NCI-H1694 (cell line): ENCODE results near the gene SHLD1.

Source experiments
- DNase-seq: peaks from one replicate; lab custom pipeline; 2025; lab: John Stamatoyannopoulos, UW

The SHLD1 gene

GRCh38 chr20:5820738-5821137 is 70.5 kb downstream of the SHLD1 start:
- DNase-seq = no peak

- DNase-seq = no peak
Observed at GRCh38 chr20:5821627-5822215, 71.5 kb downstream of the SHLD1 start.

DNA sequence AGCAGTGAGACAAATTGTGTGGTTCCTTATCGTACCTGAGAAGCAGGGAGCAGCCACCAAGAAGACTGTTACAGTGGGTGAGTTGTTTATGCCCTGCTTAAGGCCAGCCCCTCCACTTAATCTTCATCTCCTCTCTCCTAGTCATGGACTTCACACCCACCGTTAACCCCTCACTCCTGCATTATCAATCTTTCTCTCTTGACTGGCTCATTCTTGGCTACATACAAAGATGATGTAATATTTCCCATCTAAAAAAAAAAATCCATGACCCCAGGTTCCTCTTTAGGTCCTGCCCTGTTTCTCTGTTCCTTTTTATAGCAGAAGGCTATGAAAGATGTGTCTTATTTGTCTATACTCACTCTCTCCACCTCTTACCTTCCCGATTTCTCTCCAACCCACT is 72.4 kb downstream of the SHLD1 start:
- DNase-seq = no peak

DNA sequence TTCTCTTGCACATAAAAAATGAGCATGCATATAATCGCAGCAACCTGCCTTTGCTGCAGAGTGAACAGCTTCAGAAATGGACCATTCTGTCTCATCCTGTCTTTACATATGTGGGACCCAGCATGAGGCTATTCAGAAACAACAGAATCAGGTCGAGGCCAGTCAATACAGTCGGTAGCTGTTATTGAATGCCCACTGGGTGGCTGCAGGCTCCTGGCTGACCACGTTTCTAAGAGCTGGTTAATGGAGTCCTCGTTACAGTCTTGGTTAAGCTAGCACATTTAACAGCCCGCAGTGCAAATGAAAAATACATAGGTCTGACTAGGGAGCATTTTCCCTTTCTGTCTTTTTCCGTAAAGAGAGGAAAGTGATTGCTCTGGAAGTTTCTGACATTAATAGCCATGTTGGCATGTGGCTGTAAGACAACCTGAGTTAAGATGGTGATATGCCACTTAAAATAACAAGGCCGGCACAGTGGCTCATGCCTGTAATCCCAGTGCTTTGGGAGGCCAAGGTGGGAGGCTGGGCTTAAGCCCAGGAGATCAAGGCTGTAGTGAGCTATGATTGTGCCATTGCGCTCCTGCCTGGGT is 75.0 kb downstream of the SHLD1 start:
- no peak for DNase-seq

GRCh38 chr20:5827098-5827853 is 77.1 kb downstream of the SHLD1 start:
- DNase-seq = no peak

DNA sequence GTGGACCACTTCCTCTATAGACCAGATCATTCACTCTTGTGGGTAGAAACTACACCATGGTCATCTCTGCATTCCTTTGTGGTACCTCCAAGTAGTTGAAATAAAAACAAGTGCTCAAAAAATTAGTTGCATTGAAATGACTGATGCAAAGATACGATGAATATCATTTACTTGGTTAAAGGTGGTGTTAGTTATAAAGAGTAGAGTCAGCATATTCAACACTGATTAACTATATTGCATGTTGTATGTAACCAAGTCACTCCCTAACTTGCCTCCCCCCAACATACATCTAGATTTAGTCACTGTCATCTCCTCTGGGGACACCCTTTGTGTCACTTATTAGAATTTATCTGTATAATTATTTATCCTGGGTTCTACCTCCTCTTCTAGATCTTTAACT is 77.7 kb downstream of the SHLD1 start:
- DNase-seq = no peak

- peak; percentile 29 for DNase-seq
Observed at GRCh38 chr20:5829241-5829809, 79.1 kb downstream of the SHLD1 start.

GRCh38 chr20:5831539-5832237 is 81.5 kb downstream of the SHLD1 start:
- DNase-seq = no peak

GRCh38 chr20:5833309-5833941 is 83.2 kb downstream of the SHLD1 start:
- no peak for DNase-seq

DNA sequence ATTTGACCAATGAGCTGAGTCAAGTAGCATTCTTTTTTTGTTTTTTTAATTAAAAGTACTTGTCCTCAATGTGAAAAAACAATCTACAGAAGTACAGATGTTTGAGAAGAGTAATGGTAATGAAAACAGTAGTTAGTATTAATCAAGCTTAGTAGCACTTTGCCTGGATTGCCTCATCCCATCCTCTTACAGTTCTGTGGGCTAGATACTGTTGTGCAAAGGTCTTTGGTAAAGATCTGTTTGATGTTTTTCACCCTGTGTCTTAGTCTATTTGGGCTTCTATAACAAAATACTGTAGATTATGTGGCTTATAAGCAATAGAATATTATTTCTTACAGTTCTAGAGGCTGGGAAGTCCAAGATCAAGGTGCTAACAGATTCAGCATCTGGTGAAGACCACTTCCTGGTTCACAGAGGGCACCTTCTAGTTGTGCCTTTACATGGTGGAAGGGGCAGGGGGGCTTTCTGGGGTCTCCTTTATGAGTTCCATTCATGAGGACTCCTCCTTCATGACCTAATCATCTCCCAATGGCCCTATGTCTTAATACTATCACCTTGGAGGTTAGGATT is 84.3 kb downstream of the SHLD1 start:
- no peak for DNase-seq

GRCh38 chr20:5835321-5835821 is 85.2 kb downstream of the SHLD1 start:
- DNase-seq = peak; percentile 88

GRCh38 chr20:5835871-5836270 is 85.7 kb downstream of the SHLD1 start:
- peak; percentile 63 for DNase-seq

- DNase-seq = no peak
Observed at GRCh38 chr20:5836569-5836968, 86.4 kb downstream of the SHLD1 start.

GRCh38 chr20:5840411-5841002 is 90.3 kb downstream of the SHLD1 start:
- no peak for DNase-seq

- DNase-seq = no peak
Observed at GRCh38 chr20:5841522-5841921, 91.3 kb downstream of the SHLD1 start.

- DNase-seq = no peak
Observed at GRCh38 chr20:5842465-5842864, 92.3 kb downstream of the SHLD1 start.

DNA sequence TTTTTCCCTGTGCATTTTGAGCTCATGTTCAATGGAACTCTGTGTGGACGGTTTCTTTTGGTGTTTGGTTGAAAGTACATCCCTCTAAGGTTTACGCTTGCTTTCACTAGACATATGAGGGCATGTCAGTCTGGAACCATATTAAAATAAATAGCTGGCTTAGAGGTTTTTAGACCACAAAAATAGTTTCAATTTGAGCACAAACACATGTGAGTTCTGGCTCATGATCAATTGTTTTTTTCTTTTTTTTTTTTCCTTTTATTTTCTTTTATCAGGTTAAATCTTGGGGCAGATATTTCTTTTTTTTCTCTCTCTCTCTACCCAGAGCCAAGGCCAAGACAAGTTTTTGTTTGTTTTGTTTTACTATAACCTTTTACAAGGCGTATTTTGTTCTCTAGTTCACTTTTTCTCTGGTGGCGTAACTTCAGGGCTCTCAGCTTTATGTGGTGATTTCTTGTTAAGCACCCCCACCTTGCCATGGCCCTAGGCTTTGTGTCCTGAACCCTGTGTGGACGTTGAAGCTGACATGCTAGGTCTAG is 92.9 kb downstream of the SHLD1 start:
- DNase-seq = no peak

GRCh38 chr20:5844063-5844681 is 94.0 kb downstream of the SHLD1 start:
- no peak for DNase-seq

- DNase-seq = no peak
Observed at GRCh38 chr20:5845681-5846615, 95.7 kb downstream of the SHLD1 start.
